Measurements from ENCODE around the gene CIDEA. TPM values are rescaled to one million over a fixed set of nuclear protein-coding genes. Genes with fewer than 3 reads are reported as not detected.
A peak's percentile ranks its signal among the peaks of the same experiment; 100 is the strongest.

CIDEA gene
- total and polyA plus RNA-seq, 9 of the 15 experiments (the other 6 are each of a cell fraction or from before 2014, with no cell fraction given), result not detected

GRCh38 chr18:12306752-12307700 is 52.9 kb downstream of the CIDEA start:
- BruUV-seq (replicated peaks), result TSS peak; percentile 82
- no peak for TF ChIP-seq PKNOX1 (IDR thresholded peaks at IDR 0.05)
- no peak for TF ChIP-seq SIN3B (IDR thresholded peaks at IDR 0.05; ENCODE audit: low read depth)
- TF ChIP-seq ZKSCAN1 (IDR thresholded peaks at IDR 0.05; ENCODE audit: low read depth, low read length), result no peak
- peak; percentile 67; the same call in 1 of the 2 replicates for TF ChIP-seq ZSCAN29 (IDR thresholded peaks at IDR 0.05)
- 0 out of 2 replicates have a peak, but pooled peaks have one; percentile 19 for TF ChIP-seq MBD2 (IDR thresholded peaks at IDR 0.05; ENCODE audit: borderline replicate concordance, low read depth)
- no peak for TF ChIP-seq SRSF3 (IDR thresholded peaks at IDR 0.05; ENCODE audit: insufficient read depth, low read length)
- peak in 1 of 2 experiments; percentile 62; a peak in 1 of 4 replicates for TF ChIP-seq MLLT1 (IDR thresholded peaks at IDR 0.05)
- 0 out of 2 replicates have a peak, but pooled peaks have one; percentile 4 for TF ChIP-seq RBFOX2 (IDR thresholded peaks at IDR 0.05; ENCODE audit: low read depth, low read length)
- TF ChIP-seq ZNF512 (tag; IDR thresholded peaks at IDR 0.05), result peak; percentile 72
- TF ChIP-seq NFE2L1 (tag; IDR thresholded peaks at IDR 0.05; ENCODE audit: borderline replicate concordance, low read depth), result no peak
- no peak for TF ChIP-seq POLR2A (conservative IDR thresholded peaks at IDR 0.05)
- TF ChIP-seq ZBTB33 (CRISPR knock-in tag; IDR thresholded peaks at IDR 0.05), result peak; percentile 86; the same call in 1 of the 2 replicates
- no peak for TF ChIP-seq BCL6 (CRISPR knock-in tag; IDR thresholded peaks at IDR 0.05)

More at GRCh38 chr18:12306752-12307700, 52.9 kb downstream of the CIDEA start:
- Histone ChIP-seq H3K27me3 (ENCODE audit: control insufficient read depth in 2 of 2, insufficient read depth in 2 of 2, low read length in 2 of 2) (no peaks in the 10 kb centered on the region), H2AFZ (ENCODE audit: low read depth, low read length) (peak overlapping the region; percentile 86), H3K36me3 (ENCODE audit: control insufficient read depth, insufficient read depth, low read length) (peaks cover 25% of the 10 kb centered on the region), H3K9me1 (ENCODE audit: control insufficient read depth, insufficient read depth, low read length) (peaks cover 4% of the 10 kb centered on the region), H3K27ac (ENCODE audit: extremely low read depth, low read depth, low read length) (peak overlapping the region; percentile 41; the same call in 2 of the 3 replicates), H3K4me2 (ENCODE audit: insufficient read depth, low read length) (peak overlapping the region; percentile 69), H3K4me1 (replicated peaks in 1 of 2; ENCODE audit: control insufficient read depth in 2 of 2, insufficient read depth in 2 of 2, low read length in 2 of 2) (peaks cover 50 to 66% of the 10 kb centered on the region in 2 experiments), H3K9me3 (replicated peaks; ENCODE audit: control insufficient read depth, insufficient read depth, low read depth, low read length) (peaks cover 20% of the 10 kb centered on the region), H3K4me3 (no peak overlapping the region; the same call in 1 of the 2 replicates), H4K20me1 (replicated peaks; ENCODE audit: control insufficient read depth, insufficient read depth, low read length) (no peaks in the 10 kb centered on the region), H3K9ac (ENCODE audit: insufficient read depth in 1 of 2, low read depth in 2 of 2, low read length in 2 of 2) (peak overlapping the region; percentile 11 to 77; a peak in 2 of 4 replicates), H3K79me2 (ENCODE audit: control insufficient read depth, insufficient read depth, low read length) (peaks cover 29% of the 10 kb centered on the region)
- ChIA-PET POLR2A (interaction anchor here (0.6 to 4.3 kb wide), 5 partner anchors 9 to 416 kb away, joined by 3 to 19 read pairs (median 6); no protein-coding TSS in a partner anchor), CTCF (ENCODE audit: low intra/inter-chr PET ratio) (no interaction called here)
- no peak for ATAC-seq
- DNase-seq (ENCODE audit: extremely low read depth in 1 of 4, low spot score in 3 of 4), result no peak
- in situ Hi-C loops (cut with MboI) (no loop called here), intact Hi-C loops (cut with micrococcal nuclease) (no loop called here)
- WGBS (ENCODE audit: insufficient coverage, low coverage, missing lambda C conversion rate), result 87% methylated on average over 39 of the region's 39 CpGs
- FAIRE-seq, result no peak

Measured in K562 (cell line).